ENCODE data around the gene RHOG.

RHOG gene

GRCh38 chr11:3856856-3857553 is 16.2 kb upstream of the RHOG start:
- TF ChIP-seq CTCF (IDR thresholded peaks at IDR 0.05; ENCODE audit: control extremely low read depth, extremely low read depth, low read depth, missing control alignments): no peak
- no peak for DNase-seq (ENCODE audit: extremely low spot score)
- ChIA-PET POLR2A (interaction anchor here (1.0 to 3.4 kb wide), 2 partner anchors 13 to 16 kb away, joined by 5 to 22 read pairs; partner anchors contain the start of gene RHOG), CTCF (interaction anchor here (0.9 to 43.8 kb wide), 6 partner anchors 7 to 213 kb away, joined by 3 to 1411 read pairs (median 182); partner anchors contain the start of gene RHOG)

DNA sequence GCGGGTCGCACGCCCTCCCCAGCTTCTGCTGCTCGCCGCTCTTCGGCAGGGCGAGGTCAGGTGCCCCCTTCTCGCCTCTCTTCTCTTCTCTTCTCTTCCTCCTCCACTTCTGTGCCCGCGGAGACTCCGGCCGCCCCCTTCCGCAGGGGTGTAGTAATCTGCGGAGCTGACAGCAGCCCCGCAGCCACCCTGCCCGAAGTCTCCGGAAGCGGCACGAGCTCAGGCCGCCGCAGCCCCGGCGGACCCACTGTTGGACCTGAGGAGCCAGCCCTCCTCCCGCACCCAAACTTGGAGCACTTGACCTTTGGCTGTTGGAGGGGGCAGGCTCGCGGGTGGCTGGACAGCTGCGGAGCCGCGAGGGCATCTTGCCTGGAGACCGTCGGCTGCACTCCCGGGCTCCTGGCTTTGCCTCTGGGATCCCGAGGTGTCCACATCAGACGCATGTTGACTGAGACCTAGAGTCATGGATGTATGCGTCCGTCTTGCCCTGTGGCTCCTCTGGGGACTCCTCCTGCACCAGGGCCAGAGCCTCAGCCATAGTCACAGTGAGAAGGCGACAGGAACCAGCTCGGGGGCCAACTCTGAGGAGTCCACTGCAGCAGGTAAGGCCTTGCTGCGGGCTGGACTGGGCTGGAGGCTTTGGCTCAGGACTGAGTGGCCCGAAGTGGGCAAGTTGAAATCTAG is 15.2 kb upstream of the RHOG start:
- DNase-seq (ENCODE audit: extremely low spot score): no peak
- no peak for TF ChIP-seq CTCF (IDR thresholded peaks at IDR 0.05; ENCODE audit: control extremely low read depth, extremely low read depth, low read depth, missing control alignments)
- CTCF ChIA-PET: interaction anchor here (0.8 to 43.8 kb wide), 33 partner anchors 15 to 238 kb away, joined by 3 to 1411 read pairs (median 7); partner anchors contain the start of gene RHOG
- POLR2A ChIA-PET: interaction anchor here (0.6 to 3.4 kb wide), 8 partner anchors 11 to 202 kb away, joined by 3 to 22 read pairs (median 4); partner anchors contain the start of gene RHOG

GRCh38 chr11:3854977-3855807 is 14.4 kb upstream of the RHOG start, which contains the start of gene STIM1:
TSS of gene STIM1 (plus strand) at chr11:3855664. CDS start at chr11:3856271, 607 bp downstream.
- POLR2A ChIA-PET: interaction anchor here (0.5 to 3.4 kb wide), 11 partner anchors 11 to 787 kb away, joined by 3 to 22 read pairs (median 3); partner anchors contain the start of gene RHOG
- peak; percentile 94 for TF ChIP-seq CTCF (IDR thresholded peaks at IDR 0.05; ENCODE audit: control extremely low read depth, extremely low read depth, low read depth, missing control alignments)
- peak; percentile 91 for DNase-seq (ENCODE audit: extremely low spot score)

GRCh38 chr11:3854660-3854976 is 13.9 kb upstream of the RHOG start:
- TF ChIP-seq CTCF (IDR thresholded peaks at IDR 0.05; ENCODE audit: control extremely low read depth, extremely low read depth, low read depth, missing control alignments): no peak
- no peak for DNase-seq (ENCODE audit: extremely low spot score)
- POLR2A ChIA-PET: interaction anchor here (0.6 to 3.4 kb wide), 8 partner anchors 12 to 218 kb away, joined by 3 to 22 read pairs (median 4); partner anchors contain the start of gene RHOG
- CTCF ChIA-PET: interaction anchor here (0.8 to 43.8 kb wide), 52 partner anchors 14 to 297 kb away, joined by 3 to 1411 read pairs (median 5); partner anchors contain the start of genes NUP98 and RHOG

More at GRCh38 chr11:3854977-3855807, 14.4 kb upstream of the RHOG start, which contains the start of gene STIM1:
- CTCF ChIA-PET: interaction anchor here (0.6 to 43.8 kb wide), 60 partner anchors 14 to 297 kb away, joined by 3 to 1411 read pairs (median 4); partner anchors contain the start of genes NUP98 and RHOG

GRCh38 chr11:3853899-3854659 is 13.3 kb upstream of the RHOG start:
- ChIA-PET CTCF (interaction anchor here (0.8 to 43.8 kb wide), 50 partner anchors 13 to 298 kb away, joined by 3 to 1411 read pairs (median 6); partner anchors contain the start of genes NUP98 and RHOG), POLR2A (interaction anchor here (0.6 to 3.4 kb wide), 7 partner anchors 12 to 219 kb away, joined by 3 to 22 read pairs (median 5); partner anchors contain the start of gene RHOG)
- no peak for TF ChIP-seq CTCF (IDR thresholded peaks at IDR 0.05; ENCODE audit: control extremely low read depth, extremely low read depth, low read depth, missing control alignments)
- no peak for DNase-seq (ENCODE audit: extremely low spot score)

Data from GM10248 (cell line).